Measurements from ENCODE around the gene APLP2. TPM values are rescaled to one million over a fixed set of nuclear protein-coding genes. Genes with fewer than 3 reads are reported as not detected.
"Not testable (repeated sequence)": the region's sequence is repeated elsewhere in the genome, so short reads cannot be mapped to it uniquely, and the experiment has no call there.

APLP2 gene
- polyA plus RNA-seq, 4 donors = 72.7 to 482 (median 138) TPM

- no peaks in the 10 kb centered on the region for H3K27me3 ChIP-seq (ENCODE audit: control insufficient read depth in 3 of 3, insufficient read depth in 3 of 3, low read length in 3 of 3)
- H3K36me3 ChIP-seq (ENCODE audit: control insufficient read depth in 3 of 3, insufficient read depth in 2 of 3, low read depth in 1 of 3, low read length in 3 of 3) = peaks cover 0 to 45% (median 0%) of the 10 kb centered on the region in 3 donors
- FAIRE-seq (no peak), DNase-seq (no peak)
- H3K27ac ChIP-seq (ENCODE audit: low read depth in 1 of 3, low read length in 2 of 3) = peak overlapping the region in 2 of 3 donors; percentile 78 to 83
- H3K4me3 ChIP-seq (ENCODE audit: low read depth in 1 of 3, low read length in 3 of 3) = no peak overlapping the region
- no peaks in the 10 kb centered on the region for H3K9me3 ChIP-seq (ENCODE audit: control insufficient read depth in 2 of 2, insufficient read depth in 1 of 2, low read depth in 1 of 2, low read length in 1 of 2)
- H3K4me1 ChIP-seq (ENCODE audit: control insufficient read depth in 3 of 3, insufficient read depth in 2 of 3, low read depth in 1 of 3, low read length in 2 of 3) = peaks cover 3 to 57% (median 5%) of the 10 kb centered on the region in 3 donors
- 61 to 85% (median 74%) methylated on average over 3 of the region's 3 CpGs for WGBS, 3 donors
Observed at GRCh38 chr11:130167146-130167545, 97.5 kb downstream of the APLP2 start.

GRCh38 chr11:130168105-130168504 is 98.4 kb downstream of the APLP2 start:
- peaks cover 3 to 48% (median 5%) of the 10 kb centered on the region in 3 donors for H3K4me1 ChIP-seq (ENCODE audit: control insufficient read depth in 3 of 3, insufficient read depth in 2 of 3, low read depth in 1 of 3, low read length in 2 of 3)
- 28 to 61% (median 38%) methylated on average over 7 of the region's 7 CpGs for WGBS, 3 donors

GRCh38 chr11:130170345-130170744 is 100.7 kb downstream of the APLP2 start:
- peak in 1 of 2 donors; percentile 59 for DNase-seq
- 30 to 59% (median 39%) methylated on average over 8 of the region's 8 CpGs for WGBS, 3 donors
- Histone ChIP-seq H3K27me3 (ENCODE audit: control insufficient read depth in 3 of 3, insufficient read depth in 3 of 3, low read length in 3 of 3) (no peaks in the 10 kb centered on the region), H3K4me3 (ENCODE audit: low read depth in 1 of 3, low read length in 3 of 3) (no peak overlapping the region), H3K27ac (ENCODE audit: low read depth in 1 of 3, low read length in 2 of 3) (peak overlapping the region; percentile 7 to 60 (median 17)), H3K4me1 (ENCODE audit: control insufficient read depth in 3 of 3, insufficient read depth in 2 of 3, low read depth in 1 of 3, low read length in 2 of 3) (peaks cover 3 to 33% (median 5%) of the 10 kb centered on the region in 3 donors), H3K9me3 (ENCODE audit: control insufficient read depth in 2 of 2, insufficient read depth in 1 of 2, low read depth in 1 of 2, low read length in 1 of 2) (peaks cover 0 to 5% of the 10 kb centered on the region in 2 donors), H3K36me3 (ENCODE audit: control insufficient read depth in 3 of 3, insufficient read depth in 2 of 3, low read depth in 1 of 3, low read length in 3 of 3) (peaks cover 0 to 43% (median 0%) of the 10 kb centered on the region in 3 donors)
- no peak for FAIRE-seq

More at GRCh38 chr11:130168105-130168504, 98.4 kb downstream of the APLP2 start:
- H3K27ac ChIP-seq (ENCODE audit: low read depth in 1 of 3, low read length in 2 of 3) = peak overlapping the region in 1 of 3 donors; percentile 59
- DNase-seq (no peak), FAIRE-seq (no peak)
- no peaks in the 10 kb centered on the region for H3K27me3 ChIP-seq (ENCODE audit: control insufficient read depth in 3 of 3, insufficient read depth in 3 of 3, low read length in 3 of 3)
- no peaks in the 10 kb centered on the region for H3K9me3 ChIP-seq (ENCODE audit: control insufficient read depth in 2 of 2, insufficient read depth in 1 of 2, low read depth in 1 of 2, low read length in 1 of 2)
- H3K36me3 ChIP-seq (ENCODE audit: control insufficient read depth in 3 of 3, insufficient read depth in 2 of 3, low read depth in 1 of 3, low read length in 3 of 3) = peaks cover 0 to 48% (median 0%) of the 10 kb centered on the region in 3 donors
- H3K4me3 ChIP-seq (ENCODE audit: low read depth in 1 of 3, low read length in 3 of 3) = no peak overlapping the region

GRCh38 chr11:130171534-130171933 is 101.8 kb downstream of the APLP2 start:
- peaks cover 0 to 5% of the 10 kb centered on the region in 2 donors for H3K9me3 ChIP-seq (ENCODE audit: control insufficient read depth in 2 of 2, insufficient read depth in 1 of 2, low read depth in 1 of 2, low read length in 1 of 2)
- H3K4me3 ChIP-seq (ENCODE audit: low read depth in 1 of 3, low read length in 3 of 3) = no peak overlapping the region
- DNase-seq (no peak), FAIRE-seq (no peak)
- 7 to 27% (median 12%) methylated on average over 5 of the region's 5 CpGs for WGBS, 3 donors
- H3K4me1 ChIP-seq (ENCODE audit: control insufficient read depth in 3 of 3, insufficient read depth in 2 of 3, low read depth in 1 of 3, low read length in 2 of 3) = peaks cover 3 to 22% (median 5%) of the 10 kb centered on the region in 3 donors
- no peaks in the 10 kb centered on the region for H3K27me3 ChIP-seq (ENCODE audit: control insufficient read depth in 3 of 3, insufficient read depth in 3 of 3, low read length in 3 of 3)
- peaks cover 0 to 40% (median 0%) of the 10 kb centered on the region in 3 donors for H3K36me3 ChIP-seq (ENCODE audit: control insufficient read depth in 3 of 3, insufficient read depth in 2 of 3, low read depth in 1 of 3, low read length in 3 of 3)
- no peak overlapping the region for H3K27ac ChIP-seq (ENCODE audit: low read depth in 1 of 3, low read length in 2 of 3)

GRCh38 chr11:130172001-130172400 is 102.3 kb downstream of the APLP2 start:
- not testable (repeated sequence) for H3K27me3 ChIP-seq (ENCODE audit: control insufficient read depth in 3 of 3, insufficient read depth in 3 of 3, low read length in 3 of 3); FAIRE-seq; DNase-seq; H3K4me3 ChIP-seq (ENCODE audit: low read depth in 1 of 3, low read length in 3 of 3); H3K9me3 ChIP-seq (ENCODE audit: control insufficient read depth in 2 of 2, insufficient read depth in 1 of 2, low read depth in 1 of 2, low read length in 1 of 2); H3K27ac ChIP-seq (ENCODE audit: low read depth in 1 of 3, low read length in 2 of 3)
- Histone ChIP-seq H3K36me3 (ENCODE audit: control insufficient read depth in 3 of 3, insufficient read depth in 2 of 3, low read depth in 1 of 3, low read length in 3 of 3) (peaks cover 0 to 43% (median 0%) of the 10 kb centered on the region in 3 donors), H3K4me1 (ENCODE audit: control insufficient read depth in 3 of 3, insufficient read depth in 2 of 3, low read depth in 1 of 3, low read length in 2 of 3) (peaks cover 3 to 17% (median 5%) of the 10 kb centered on the region in 3 donors)
- 65 to 76% (median 66%) methylated on average over 3 of the region's 3 CpGs for WGBS, 3 donors

- 89 to 96% (median 94%) methylated on average over 4 of the region's 4 CpGs for WGBS, 3 donors
- Histone ChIP-seq H3K36me3 (ENCODE audit: control insufficient read depth in 3 of 3, insufficient read depth in 2 of 3, low read depth in 1 of 3, low read length in 3 of 3) (peaks cover 0 to 49% (median 0%) of the 10 kb centered on the region in 3 donors), H3K4me1 (ENCODE audit: control insufficient read depth in 3 of 3, insufficient read depth in 2 of 3, low read depth in 1 of 3, low read length in 2 of 3) (peaks cover 10 to 35% (median 11%) of the 10 kb centered on the region in 3 donors), H3K27ac (ENCODE audit: low read depth in 1 of 3, low read length in 2 of 3) (no peak overlapping the region), H3K9me3 (ENCODE audit: control insufficient read depth in 2 of 2, insufficient read depth in 1 of 2, low read depth in 1 of 2, low read length in 1 of 2) (peaks cover 0 to 5% of the 10 kb centered on the region in 2 donors), H3K27me3 (ENCODE audit: control insufficient read depth in 3 of 3, insufficient read depth in 3 of 3, low read length in 3 of 3) (no peaks in the 10 kb centered on the region), H3K4me3 (ENCODE audit: low read depth in 1 of 3, low read length in 3 of 3) (no peak overlapping the region)
- DNase-seq (peak in 1 of 2 donors; percentile 54), FAIRE-seq (no peak)
Observed at GRCh38 chr11:130174642-130175041, 104.9 kb downstream of the APLP2 start.

GRCh38 chr11:130175898-130176297 is 106.2 kb downstream of the APLP2 start:
- Histone ChIP-seq H3K36me3 (ENCODE audit: control insufficient read depth in 3 of 3, insufficient read depth in 2 of 3, low read depth in 1 of 3, low read length in 3 of 3) (peaks cover 0 to 44% (median 0%) of the 10 kb centered on the region in 3 donors), H3K27ac (ENCODE audit: low read depth in 1 of 3, low read length in 2 of 3) (no peak overlapping the region), H3K4me1 (ENCODE audit: control insufficient read depth in 3 of 3, insufficient read depth in 2 of 3, low read depth in 1 of 3, low read length in 2 of 3) (peaks cover 9 to 42% (median 14%) of the 10 kb centered on the region in 3 donors), H3K4me3 (ENCODE audit: low read depth in 1 of 3, low read length in 3 of 3) (no peak overlapping the region), H3K9me3 (ENCODE audit: control insufficient read depth in 2 of 2, insufficient read depth in 1 of 2, low read depth in 1 of 2, low read length in 1 of 2) (peaks cover 0 to 5% of the 10 kb centered on the region in 2 donors), H3K27me3 (ENCODE audit: control insufficient read depth in 3 of 3, insufficient read depth in 3 of 3, low read length in 3 of 3) (no peaks in the 10 kb centered on the region)
- 51 to 70% (median 59%) methylated on average over 5 of the region's 5 CpGs for WGBS, 3 donors
- no peak for DNase-seq
- FAIRE-seq = no peak

- FAIRE-seq (no peak), DNase-seq (peak in 1 of 2 donors; percentile 59)
- peaks cover 0 to 39% (median 0%) of the 10 kb centered on the region in 3 donors for H3K36me3 ChIP-seq (ENCODE audit: control insufficient read depth in 3 of 3, insufficient read depth in 2 of 3, low read depth in 1 of 3, low read length in 3 of 3)
- H3K9me3 ChIP-seq (ENCODE audit: control insufficient read depth in 2 of 2, insufficient read depth in 1 of 2, low read depth in 1 of 2, low read length in 1 of 2) = peaks cover 0 to 5% of the 10 kb centered on the region in 2 donors
- peak overlapping the region; percentile 89 to 98 (median 92) for H3K27ac ChIP-seq (ENCODE audit: low read depth in 1 of 3, low read length in 2 of 3)
- no peak overlapping the region for H3K4me3 ChIP-seq (ENCODE audit: low read depth in 1 of 3, low read length in 3 of 3)
- peaks cover 10 to 49% (median 14%) of the 10 kb centered on the region in 3 donors for H3K4me1 ChIP-seq (ENCODE audit: control insufficient read depth in 3 of 3, insufficient read depth in 2 of 3, low read depth in 1 of 3, low read length in 2 of 3)
- WGBS, 3 donors = 30 to 69% (median 35%) methylated on average over 10 of the region's 10 CpGs
- no peaks in the 10 kb centered on the region for H3K27me3 ChIP-seq (ENCODE audit: control insufficient read depth in 3 of 3, insufficient read depth in 3 of 3, low read length in 3 of 3)
Observed at GRCh38 chr11:130177782-130178181, 108.1 kb downstream of the APLP2 start.

Measured in small intestine (tissue), 7 donors.